Mesenchymal stem cell (in vitro differentiated cells and primary cell): ENCODE data around the gene MYO18B.

Experiments used
- DNase-seq: peaks from one replicate; pipeline ENCODE4 v3.0.0-alpha.2; 2013
- H2AFZ ChIP-seq: one replicate; pipeline ENCODE4 v1.6.1; 2013; ENCODE audit warnings: low read depth, mild to moderate bottlenecking, control low read depth, inconsistent platforms, low read length, moderate library complexity
- H2AK5ac ChIP-seq: 2 replicates; pipeline ENCODE4 v1.6.1; 2013; ENCODE audit warnings: low read length, moderate library complexity, mild to moderate bottlenecking, inconsistent platforms; ENCODE audit not compliant: severe bottlenecking
- H2BK120ac ChIP-seq: one replicate; pipeline ENCODE4 v1.6.1; 2013; ENCODE audit warnings: low read depth, mild to moderate bottlenecking, inconsistent platforms, low read length, moderate library complexity
- H2BK12ac ChIP-seq, 2 experiments: one replicate each; pipeline ENCODE4 v1.6.1; 2013; ENCODE audit warnings: inconsistent platforms in 2 of 2, low read length in 2 of 2, mild to moderate bottlenecking in 2 of 2, moderate library complexity in 2 of 2, control low read depth in 1 of 2
- H2BK15ac ChIP-seq: one replicate; pipeline ENCODE4 v1.6.1; 2013; ENCODE audit warnings: mild to moderate bottlenecking, low read depth, inconsistent platforms; ENCODE audit not compliant: poor library complexity, severe bottlenecking
- H2BK5ac ChIP-seq: 2 replicates; pipeline ENCODE4 v1.6.1; 2013; ENCODE audit warnings: low read depth, mild to moderate bottlenecking, low read length, control low read depth, inconsistent platforms; ENCODE audit not compliant: poor library complexity, severe bottlenecking
- H3K14ac ChIP-seq, 2 experiments: one replicate each; pipeline ENCODE4 v1.6.1; 2013; ENCODE audit warnings: inconsistent platforms in 2 of 2, low read length in 2 of 2, control low read depth in 1 of 2, mild to moderate bottlenecking in 1 of 2, moderate library complexity in 1 of 2
- H3K18ac ChIP-seq, 2 experiments: one replicate each; pipeline ENCODE4 v1.6.1; 2013; ENCODE audit warnings: inconsistent platforms in 2 of 2, low read length in 2 of 2, control low read depth in 1 of 2, low read depth in 1 of 2, mild to moderate bottlenecking in 1 of 2
- H3K23ac ChIP-seq, 2 experiments: one replicate each; pipeline ENCODE4 v1.6.1; 2013; ENCODE audit warnings: inconsistent platforms in 2 of 2, low read length in 2 of 2, mild to moderate bottlenecking in 2 of 2, moderate library complexity in 2 of 2, control low read depth in 1 of 2
- H3K27ac ChIP-seq: 2 replicates; pipeline ENCODE4 v1.5.1; 2013; ENCODE audit warnings: mild to moderate bottlenecking, moderate library complexity, low read length, control low read depth, inconsistent platforms; ENCODE audit not compliant: poor library complexity, severe bottlenecking
- H3K27me3 ChIP-seq, 2 experiments: 2 replicates each; pipeline versions ENCODE4 v1.6.1 to v1.7.0; 2013; ENCODE audit warnings: low read length in 2 of 2, mild to moderate bottlenecking in 2 of 2, moderate library complexity in 2 of 2, control low read depth in 1 of 2, inconsistent platforms in 1 of 2; ENCODE audit not compliant: control insufficient read depth in 1 of 2, insufficient read depth in 1 of 2
- H3K36me3 ChIP-seq, 2 experiments: 2 replicates each; pipeline versions ENCODE4 v1.6.1 to v1.7.0; 2013; ENCODE audit warnings: low read length in 2 of 2, control low read depth in 1 of 2, inconsistent platforms in 1 of 2, low read depth in 1 of 2, mild to moderate bottlenecking in 1 of 2; ENCODE audit not compliant: insufficient read depth in 2 of 2, control insufficient read depth in 1 of 2
- H3K4ac ChIP-seq, 2 experiments: one replicate each; pipeline ENCODE4 v1.6.1; 2013; ENCODE audit warnings: inconsistent platforms in 2 of 2, low read length in 2 of 2, mild to moderate bottlenecking in 2 of 2, moderate library complexity in 2 of 2, control low read depth in 1 of 2, low read depth in 1 of 2
- H3K4me1 ChIP-seq: 2 replicates; pipeline ENCODE4 v1.6.1; 2013; ENCODE audit warnings: low read depth, low read length, control low read depth; ENCODE audit not compliant: control insufficient read depth, insufficient read depth
- H3K4me2 ChIP-seq: 2 replicates; pipeline ENCODE4 v1.6.1; 2013; ENCODE audit warnings: low read length, mild to moderate bottlenecking, inconsistent platforms; ENCODE audit not compliant: poor library complexity, severe bottlenecking
- H3K4me3 ChIP-seq, 2 experiments: 2 replicates each; pipeline versions ENCODE4 v1.5.1 to v1.7.0; 2013; ENCODE audit warnings: low read length in 2 of 2, mild to moderate bottlenecking in 2 of 2, control low read depth in 1 of 2, low read depth in 1 of 2; ENCODE audit not compliant: insufficient read depth in 1 of 2
- H3K79me1 ChIP-seq: replicated peaks from 2 replicates; pipeline ENCODE4 v1.6.1; 2013; ENCODE audit warnings: mild to moderate bottlenecking, control low read depth, low read length, inconsistent platforms; ENCODE audit not compliant: poor library complexity, severe bottlenecking
- H3K9ac ChIP-seq: 2 replicates; pipeline ENCODE4 v1.7.0; 2013; ENCODE audit warnings: mild to moderate bottlenecking, low read length, moderate library complexity
- H3K9me3 ChIP-seq: 2 replicates; pipeline ENCODE4 v1.7.0; 2013; ENCODE audit warnings: mild to moderate bottlenecking, low read length; ENCODE audit not compliant: control insufficient read depth
- H4K8ac ChIP-seq: one replicate; pipeline ENCODE4 v1.6.1; 2013; ENCODE audit warnings: inconsistent platforms, mild to moderate bottlenecking, low read length, moderate library complexity
- H4K91ac ChIP-seq: one replicate; pipeline ENCODE4 v1.6.1; 2013; ENCODE audit warnings: mild to moderate bottlenecking, low read length, inconsistent platforms
- WGBS: methylation state at CpG from one replicate; pipeline ENCODE4 v1.1.7; 2013; ENCODE audit warnings: mixed read lengths; 5-methylcytosine and 5-hydroxymethylcytosine counted together

Gene MYO18B

GRCh38 chr22:25702040-25702439, 39.9 kb upstream of the MYO18B start:
- Histone ChIP-seq H4K8ac (no peak overlapping the region), H3K18ac (no peak overlapping the region), H2BK5ac (no peak overlapping the region), H3K4me1 (no peaks in the 10 kb centered on the region), H3K4me2 (no peak overlapping the region), H2BK15ac (no peak overlapping the region), H3K9ac (peak overlapping the region; percentile 44), H4K91ac (no peak overlapping the region), H3K4me3 (no peak overlapping the region), H3K27ac (no peak overlapping the region), H3K79me1 (no peaks in the 10 kb centered on the region), H2AK5ac (no peak overlapping the region), H2AFZ (no peak overlapping the region), H3K23ac (no peak overlapping the region), H2BK120ac (no peak overlapping the region), H3K27me3 (peaks cover 0 to 13% of the 10 kb centered on the region in 2 experiments), H2BK12ac (no peak overlapping the region), H3K36me3 (no peaks in the 10 kb centered on the region), H3K9me3 (no peaks in the 10 kb centered on the region), H3K14ac (no peak overlapping the region), H3K4ac (no peak overlapping the region)
- peak; percentile 32 for DNase-seq

DNA sequence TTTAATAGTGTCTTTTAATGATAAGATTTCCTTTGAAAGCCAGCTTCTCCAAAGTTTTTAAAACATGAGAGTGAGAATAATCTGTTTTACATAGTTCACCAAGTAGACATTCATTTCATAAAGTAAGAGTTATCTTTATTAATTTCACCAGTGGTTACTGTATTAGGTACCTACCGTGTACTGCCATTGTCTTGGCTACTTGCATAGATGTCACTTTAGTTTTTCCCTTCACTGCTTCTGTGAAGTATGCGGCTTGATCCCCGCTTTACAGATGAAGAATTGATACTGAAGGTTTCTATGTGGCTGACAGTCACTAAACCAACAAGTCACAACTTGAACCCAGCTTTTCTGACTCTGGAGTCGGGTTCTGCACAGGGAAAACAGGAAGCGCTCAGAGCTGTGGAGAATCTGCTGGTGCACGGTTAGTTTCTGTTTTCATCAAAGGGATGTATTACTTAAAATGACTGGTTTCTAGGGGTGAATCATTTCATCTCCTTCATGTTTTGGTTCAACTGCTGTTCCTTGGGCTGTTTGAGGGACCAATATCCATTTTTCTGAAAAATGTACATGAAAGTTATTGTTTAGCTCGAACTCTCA, 39.3 kb upstream of the MYO18B start:
- Histone ChIP-seq H3K4ac (no peak overlapping the region), H2BK15ac (no peak overlapping the region), H3K23ac (no peak overlapping the region), H3K4me2 (no peak overlapping the region), H3K27ac (no peak overlapping the region), H3K27me3 (peaks cover 0 to 9% of the 10 kb centered on the region in 2 experiments), H2BK5ac (no peak overlapping the region), H3K4me3 (no peak overlapping the region), H3K18ac (no peak overlapping the region), H3K79me1 (no peaks in the 10 kb centered on the region), H2BK120ac (no peak overlapping the region), H3K36me3 (no peaks in the 10 kb centered on the region), H4K8ac (no peak overlapping the region), H2AK5ac (no peak overlapping the region), H4K91ac (no peak overlapping the region), H3K9me3 (no peaks in the 10 kb centered on the region), H3K4me1 (no peaks in the 10 kb centered on the region), H2AFZ (no peak overlapping the region), H3K14ac (no peak overlapping the region), H2BK12ac (no peak overlapping the region), H3K9ac (no peak overlapping the region)
- DNase-seq: no peak
- WGBS: 93% methylated on average over 6 of the region's 7 CpGs

DNA sequence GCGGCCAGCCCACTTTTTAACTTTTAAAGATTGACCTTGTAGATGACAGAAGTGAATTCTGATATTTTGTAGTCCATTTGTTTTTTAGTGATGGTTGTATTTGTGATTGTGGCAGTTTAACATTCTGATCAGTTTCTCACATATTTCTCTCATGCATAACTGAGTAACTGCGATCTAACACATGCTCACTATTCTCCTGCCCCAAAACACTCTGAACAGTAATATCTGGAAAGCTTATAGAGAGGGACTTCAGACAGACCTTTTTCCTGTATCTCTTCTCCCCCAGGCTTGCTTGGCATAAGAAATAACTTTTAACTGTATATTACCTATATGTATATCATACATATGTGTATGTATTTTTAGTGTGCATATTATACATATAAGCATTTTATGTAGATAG, 37.3 kb upstream of the MYO18B start:
- no peak for DNase-seq
- no peak overlapping the region for H4K91ac ChIP-seq
- no peak overlapping the region for H3K4me3 ChIP-seq
- H3K18ac ChIP-seq: no peak overlapping the region
- H3K9ac ChIP-seq: no peak overlapping the region
- no peak overlapping the region for H3K4ac ChIP-seq
- 100% methylated on average over 2 of the region's 2 CpGs for WGBS
- no peaks in the 10 kb centered on the region for H3K27me3 ChIP-seq
- no peak overlapping the region for H2BK5ac ChIP-seq
- no peak overlapping the region for H3K23ac ChIP-seq
- H2BK120ac ChIP-seq: no peak overlapping the region
- no peak overlapping the region for H3K14ac ChIP-seq
- H3K4me2 ChIP-seq: no peak overlapping the region
- no peak overlapping the region for H2AFZ ChIP-seq
- H3K36me3 ChIP-seq: no peaks in the 10 kb centered on the region
- no peak overlapping the region for H2AK5ac ChIP-seq
- no peak overlapping the region for H3K27ac ChIP-seq
- no peak overlapping the region for H2BK12ac ChIP-seq
- H3K79me1 ChIP-seq: no peaks in the 10 kb centered on the region
- no peak overlapping the region for H4K8ac ChIP-seq
- H3K4me1 ChIP-seq: peaks cover 1% of the 10 kb centered on the region
- no peaks in the 10 kb centered on the region for H3K9me3 ChIP-seq
- H2BK15ac ChIP-seq: no peak overlapping the region

DNA sequence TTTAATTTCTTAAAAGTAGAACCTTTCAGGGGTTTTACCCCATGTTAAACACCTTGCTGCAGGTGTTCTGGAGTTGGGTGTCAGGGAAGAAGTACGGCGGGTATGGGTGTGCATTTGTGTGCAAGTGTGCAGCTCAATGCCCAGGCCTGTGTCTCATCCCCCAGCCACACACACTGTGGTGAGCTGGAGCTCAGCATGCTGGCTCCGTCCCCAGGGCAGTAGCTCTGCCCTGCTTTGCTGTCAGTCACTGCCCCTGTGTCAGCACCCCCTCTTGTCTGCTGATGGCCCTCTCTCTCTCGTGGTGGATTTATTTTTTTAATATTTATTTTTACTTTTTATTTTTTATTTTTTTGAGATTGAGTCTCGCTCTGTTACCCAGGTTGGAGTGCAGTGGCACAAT, 35.8 kb upstream of the MYO18B start:
- no peak overlapping the region for H3K14ac ChIP-seq
- no peak overlapping the region for H4K8ac ChIP-seq
- no peak overlapping the region for H2AK5ac ChIP-seq
- no peak overlapping the region for H2BK15ac ChIP-seq
- no peak overlapping the region for H3K4me2 ChIP-seq
- no peak overlapping the region for H3K4ac ChIP-seq
- H2BK120ac ChIP-seq: no peak overlapping the region
- H3K23ac ChIP-seq: no peak overlapping the region
- H3K36me3 ChIP-seq: no peaks in the 10 kb centered on the region
- H2BK5ac ChIP-seq: no peak overlapping the region
- H2AFZ ChIP-seq: no peak overlapping the region
- H3K27ac ChIP-seq: no peak overlapping the region
- no peaks in the 10 kb centered on the region for H3K9me3 ChIP-seq
- H4K91ac ChIP-seq: no peak overlapping the region
- DNase-seq: no peak
- H3K4me1 ChIP-seq: peaks cover 1% of the 10 kb centered on the region
- H3K9ac ChIP-seq: no peak overlapping the region
- no peaks in the 10 kb centered on the region for H3K27me3 ChIP-seq
- H3K79me1 ChIP-seq: no peaks in the 10 kb centered on the region
- no peak overlapping the region for H2BK12ac ChIP-seq
- no peak overlapping the region for H3K4me3 ChIP-seq
- 100% methylated on average over 3 of the region's 5 CpGs for WGBS
- H3K18ac ChIP-seq: no peak overlapping the region
